ENCODE data around the gene DDX10.

Gene DDX10

DNA sequence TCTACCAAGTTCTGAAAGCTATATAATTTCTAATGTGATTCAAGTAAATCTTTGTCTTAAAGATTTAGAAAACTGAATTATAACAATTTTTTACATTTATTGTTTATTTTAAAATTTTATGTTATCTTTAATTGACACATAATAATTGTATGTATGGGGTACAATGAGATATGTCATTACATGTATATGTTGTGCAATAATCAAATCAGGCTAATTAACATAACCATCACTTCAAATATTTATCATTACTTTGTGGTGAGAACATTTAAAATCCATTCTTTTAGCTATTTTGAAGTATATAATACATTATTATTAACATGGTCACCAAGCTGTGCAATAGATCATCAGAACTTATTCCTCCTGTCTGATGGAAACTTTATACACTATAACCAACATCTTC is 181.1 kb downstream of the DDX10 start:
- DNase-seq (ENCODE audit: low spot score in 2 of 2), result no peak
- H3K4me3 ChIP-seq, result no peak overlapping the region
- peaks cover 4% of the 10 kb centered on the region; the same call in 1 of the 2 replicates for H3K36me3 ChIP-seq (replicated peaks)
- H3K9me3 ChIP-seq, result no peaks in the 10 kb centered on the region
- H3K4me1 ChIP-seq, result no peaks in the 10 kb centered on the region
- in situ Hi-C loops (cut with MboI; ENCODE audit: low sequenced_read_pairs), result no loop called here
- no peaks in the 10 kb centered on the region for H3K27me3 ChIP-seq (ENCODE audit: low read depth)

DNA sequence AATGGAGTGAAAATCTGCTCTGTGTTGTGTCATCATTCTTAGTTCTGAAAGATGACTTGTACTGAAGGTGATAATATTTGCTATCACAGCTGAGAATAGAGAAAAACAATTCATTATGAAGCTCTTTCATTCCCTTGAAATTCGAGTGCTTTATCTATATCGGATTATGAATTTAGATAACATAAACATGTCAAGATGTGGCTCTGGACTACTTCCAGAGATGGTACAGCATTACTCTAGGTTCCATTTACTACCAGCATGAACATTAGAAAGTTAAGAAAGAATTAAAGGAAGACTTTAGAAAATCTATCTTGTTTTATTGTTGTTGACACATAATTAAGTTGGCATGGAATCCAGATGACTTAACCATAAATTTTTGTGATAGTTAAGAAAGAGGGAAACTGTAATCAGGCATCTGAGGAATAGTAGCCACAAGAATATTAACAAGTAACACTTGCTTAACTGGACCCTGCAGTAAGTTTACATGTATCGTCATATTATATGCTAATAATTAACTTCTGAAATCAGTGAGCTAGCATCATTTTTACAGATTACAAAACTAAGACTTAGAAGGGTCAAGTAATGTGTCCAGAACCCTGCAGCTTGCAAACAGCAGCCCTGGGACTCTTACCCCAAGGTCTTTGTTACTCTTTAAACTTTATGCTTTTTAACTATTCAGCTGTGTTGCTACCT is 182.6 kb downstream of the DDX10 start:
- in situ Hi-C loops (cut with MboI; ENCODE audit: low sequenced_read_pairs), result no loop called here

DNA sequence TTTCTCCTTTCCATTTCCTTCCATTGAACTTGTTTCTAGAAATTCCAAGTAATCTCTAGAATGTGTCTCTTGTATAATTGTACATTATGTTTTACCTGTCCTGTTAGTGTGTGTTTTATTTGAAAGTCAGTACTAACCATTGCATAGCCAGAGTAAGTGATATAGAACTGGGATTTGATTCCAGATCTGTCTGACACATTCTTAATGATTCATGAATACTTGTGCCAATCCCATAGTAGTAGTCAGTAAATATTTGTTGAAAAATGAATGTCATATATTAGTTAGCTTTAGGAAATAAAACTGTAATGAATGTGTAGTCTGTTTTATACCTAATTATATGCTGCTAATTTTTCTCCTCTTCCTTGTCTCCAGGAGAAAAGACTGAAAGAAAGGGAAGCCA is 186.9 kb downstream of the DDX10 start:
- H3K27me3 ChIP-seq (ENCODE audit: low read depth), result no peaks in the 10 kb centered on the region
- H3K4me1 ChIP-seq, result no peaks in the 10 kb centered on the region
- no peak for DNase-seq (ENCODE audit: low spot score in 2 of 2)
- no peak overlapping the region for H3K4me3 ChIP-seq
- in situ Hi-C loops (cut with MboI; ENCODE audit: low sequenced_read_pairs), result no loop called here
- no peaks in the 10 kb centered on the region for H3K36me3 ChIP-seq (replicated peaks)
- no peaks in the 10 kb centered on the region for H3K9me3 ChIP-seq

More for the DNA sequence above, 182.6 kb downstream of the DDX10 start:
- DNase-seq (ENCODE audit: low spot score in 2 of 2), result no peak
- Histone ChIP-seq H3K4me1 (no peaks in the 10 kb centered on the region), H3K27me3 (ENCODE audit: low read depth) (no peaks in the 10 kb centered on the region), H3K9me3 (no peaks in the 10 kb centered on the region), H3K4me3 (no peak overlapping the region), H3K36me3 (replicated peaks) (no peaks in the 10 kb centered on the region)

DNA sequence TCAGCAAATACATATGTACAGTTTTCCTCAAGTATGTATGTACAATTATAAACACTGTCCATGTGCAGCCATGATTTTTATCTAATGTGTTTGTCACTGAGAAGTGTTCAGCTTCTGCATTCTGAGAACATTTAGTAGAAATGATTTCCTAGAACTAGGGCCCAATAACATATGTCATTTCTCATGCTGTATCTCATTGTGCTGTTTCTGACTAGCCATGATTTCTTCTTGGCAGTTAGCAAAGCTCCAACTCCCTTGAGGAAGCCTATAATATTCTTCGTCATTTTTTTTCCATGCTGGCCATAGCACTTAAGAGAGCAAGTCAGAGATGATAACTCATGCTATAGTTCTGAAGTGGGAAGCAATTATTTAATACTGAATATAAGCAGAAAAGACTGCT is 187.8 kb downstream of the DDX10 start:
- no peaks in the 10 kb centered on the region for H3K27me3 ChIP-seq (ENCODE audit: low read depth)
- no peak for DNase-seq (ENCODE audit: low spot score in 2 of 2)
- H3K9me3 ChIP-seq, result no peaks in the 10 kb centered on the region
- in situ Hi-C loops (cut with MboI; ENCODE audit: low sequenced_read_pairs), result no loop called here
- no peaks in the 10 kb centered on the region for H3K36me3 ChIP-seq (replicated peaks)
- no peaks in the 10 kb centered on the region for H3K4me1 ChIP-seq
- no peak overlapping the region for H3K4me3 ChIP-seq

DNA sequence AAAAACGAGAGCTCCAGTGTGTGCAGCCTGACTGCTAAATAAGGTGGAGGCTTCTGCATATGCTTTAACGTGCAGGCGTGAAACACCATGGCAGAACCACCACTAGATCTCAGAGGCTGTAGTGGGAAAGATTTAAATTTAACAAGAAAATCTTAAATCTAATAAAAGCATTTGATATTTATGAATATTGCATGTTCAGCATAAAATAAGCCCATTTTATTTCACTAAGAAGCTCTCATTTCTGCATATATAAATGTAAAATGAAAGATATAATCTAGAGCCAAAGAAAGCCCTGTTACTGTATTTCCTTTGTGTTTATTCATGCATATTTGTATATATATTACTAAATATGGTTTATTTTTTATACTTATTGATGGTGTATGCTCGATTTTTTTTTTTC is 188.3 kb downstream of the DDX10 start:
- no peaks in the 10 kb centered on the region for H3K4me1 ChIP-seq
- H3K9me3 ChIP-seq, result no peaks in the 10 kb centered on the region
- DNase-seq (ENCODE audit: low spot score in 2 of 2), result no peak
- no peak overlapping the region for H3K4me3 ChIP-seq
- H3K36me3 ChIP-seq (replicated peaks), result no peaks in the 10 kb centered on the region
- in situ Hi-C loops (cut with MboI; ENCODE audit: low sequenced_read_pairs), result no loop called here
- no peaks in the 10 kb centered on the region for H3K27me3 ChIP-seq (ENCODE audit: low read depth)

DNA sequence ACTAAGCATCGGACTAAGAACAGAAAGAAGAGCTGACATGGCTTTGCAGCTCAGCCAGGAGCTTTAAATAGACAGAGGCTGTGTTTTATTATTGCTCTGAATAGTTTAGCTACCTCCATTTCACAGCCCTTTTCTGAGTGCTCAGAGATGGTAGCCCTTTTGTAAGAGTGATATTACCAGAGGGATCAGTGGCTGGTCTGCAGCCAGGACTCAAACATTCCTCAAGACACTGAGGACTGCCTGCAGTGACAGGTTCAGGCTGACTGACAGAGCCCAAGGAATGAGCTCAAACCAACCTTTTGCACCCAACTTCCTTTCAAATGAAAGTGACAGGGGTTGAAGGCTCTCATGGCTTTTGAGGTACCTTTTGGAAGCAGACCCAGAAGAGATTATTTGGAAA is 189.0 kb downstream of the DDX10 start:
- in situ Hi-C loops (cut with MboI; ENCODE audit: low sequenced_read_pairs), result no loop called here
- no peak for DNase-seq (ENCODE audit: low spot score in 2 of 2)
- H3K4me3 ChIP-seq, result no peak overlapping the region
- H3K27me3 ChIP-seq (ENCODE audit: low read depth), result no peaks in the 10 kb centered on the region
- no peaks in the 10 kb centered on the region for H3K9me3 ChIP-seq
- no peaks in the 10 kb centered on the region for H3K36me3 ChIP-seq (replicated peaks)
- H3K4me1 ChIP-seq, result no peaks in the 10 kb centered on the region

DNA sequence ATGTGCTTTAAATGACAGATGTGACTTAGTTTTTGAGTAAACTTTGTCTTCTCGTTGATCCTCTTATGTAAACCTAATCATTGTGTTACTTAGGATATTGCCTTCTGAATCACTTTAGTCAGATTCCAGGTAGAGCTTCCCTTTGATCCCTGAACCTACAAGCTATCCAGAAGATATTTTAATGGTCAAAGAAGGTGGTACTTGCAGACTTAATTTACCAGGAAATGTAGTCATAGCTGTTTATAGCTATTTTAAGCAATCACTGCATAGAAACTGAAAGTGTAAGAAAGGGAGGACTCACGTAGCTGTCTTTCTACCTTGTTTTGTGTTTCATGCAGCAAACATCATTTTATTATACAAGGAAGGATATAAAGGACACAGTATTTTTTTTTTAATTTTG is 189.5 kb downstream of the DDX10 start:
- H3K27me3 ChIP-seq (ENCODE audit: low read depth), result no peaks in the 10 kb centered on the region
- no peaks in the 10 kb centered on the region for H3K4me1 ChIP-seq
- no peaks in the 10 kb centered on the region for H3K36me3 ChIP-seq (replicated peaks)
- in situ Hi-C loops (cut with MboI; ENCODE audit: low sequenced_read_pairs), result no loop called here
- no peak overlapping the region for H3K4me3 ChIP-seq
- no peaks in the 10 kb centered on the region for H3K9me3 ChIP-seq
- DNase-seq (ENCODE audit: low spot score in 2 of 2), result no peak

DNA sequence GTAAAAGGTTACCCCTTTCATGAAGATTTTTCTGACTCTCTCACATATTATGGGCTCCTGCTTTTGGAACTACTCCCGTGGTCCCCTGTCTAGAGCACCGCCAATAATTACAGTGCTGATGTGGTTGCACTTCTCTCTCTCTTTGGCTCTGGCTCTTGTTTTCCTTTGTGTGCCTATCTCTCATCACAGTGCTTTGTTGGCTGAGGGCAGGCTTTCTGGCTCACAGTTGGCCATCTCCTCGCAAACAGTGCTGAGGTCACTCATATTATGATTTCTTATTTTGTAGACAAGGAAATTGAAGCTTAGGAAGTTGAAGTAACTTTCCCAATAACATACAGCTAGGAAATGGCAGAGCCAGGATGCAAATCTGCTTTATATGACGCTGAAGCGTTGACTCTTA is 192.5 kb downstream of the DDX10 start:
- H3K4me1 ChIP-seq, result no peaks in the 10 kb centered on the region
- in situ Hi-C loops (cut with MboI; ENCODE audit: low sequenced_read_pairs), result no loop called here

DNA sequence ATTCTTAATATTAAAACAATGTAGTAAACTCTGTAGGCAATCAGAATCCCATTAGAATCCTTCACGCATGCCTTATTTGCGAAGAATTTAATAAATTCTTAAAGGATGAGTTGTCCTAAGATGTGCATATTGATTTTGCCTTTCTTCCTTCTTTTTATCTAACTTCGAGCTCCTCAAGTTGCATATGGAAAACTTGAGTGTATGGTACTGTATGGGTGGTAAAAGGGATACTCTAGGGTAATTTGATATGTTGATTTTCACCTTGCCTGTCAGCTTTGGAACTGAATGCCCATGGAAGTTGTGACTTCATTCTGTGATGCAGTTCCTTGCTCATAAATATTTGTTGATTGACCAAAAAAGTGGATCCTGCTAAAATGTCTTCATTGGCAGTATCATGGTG is 193.8 kb downstream of the DDX10 start:
- H3K4me1 ChIP-seq, result no peaks in the 10 kb centered on the region
- no peaks in the 10 kb centered on the region for H3K9me3 ChIP-seq
- in situ Hi-C loops (cut with MboI; ENCODE audit: low sequenced_read_pairs), result no loop called here
- no peak for DNase-seq (ENCODE audit: low spot score in 2 of 2)
- H3K27me3 ChIP-seq (ENCODE audit: low read depth), result no peaks in the 10 kb centered on the region
- H3K4me3 ChIP-seq, result no peak overlapping the region
- no peaks in the 10 kb centered on the region; the same call in 1 of the 2 replicates for H3K36me3 ChIP-seq (replicated peaks)

More for the DNA sequence above, 192.5 kb downstream of the DDX10 start:
- H3K36me3 ChIP-seq (replicated peaks), result no peaks in the 10 kb centered on the region
- no peaks in the 10 kb centered on the region for H3K9me3 ChIP-seq
- no peak for DNase-seq (ENCODE audit: low spot score in 2 of 2)
- H3K4me3 ChIP-seq, result no peak overlapping the region
- H3K27me3 ChIP-seq (ENCODE audit: low read depth), result no peaks in the 10 kb centered on the region

DNA sequence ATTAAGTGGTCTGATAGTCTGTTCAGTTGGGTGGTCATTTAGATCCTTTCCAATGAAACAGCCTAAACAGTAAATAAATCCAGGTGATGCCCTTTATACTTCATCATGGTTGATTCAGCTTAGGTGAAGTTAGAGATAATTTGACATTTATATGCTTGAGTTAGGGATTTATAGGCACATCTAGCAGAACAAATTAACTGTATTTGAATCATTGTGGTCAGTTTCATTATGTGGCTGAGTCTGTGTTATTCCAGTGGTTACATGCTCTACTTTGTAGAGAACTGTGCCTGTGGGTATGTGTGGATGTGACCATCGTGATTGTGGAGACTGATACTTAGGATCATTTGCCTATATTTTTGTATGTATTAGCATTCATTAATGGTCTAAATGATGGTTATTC is 194.6 kb downstream of the DDX10 start:
- in situ Hi-C loops (cut with MboI; ENCODE audit: low sequenced_read_pairs), result no loop called here
- H3K36me3 ChIP-seq (replicated peaks), result no peaks in the 10 kb centered on the region; the same call in 1 of the 2 replicates
- H3K27me3 ChIP-seq (ENCODE audit: low read depth), result no peaks in the 10 kb centered on the region
- DNase-seq (ENCODE audit: low spot score in 2 of 2), result no peak
- no peaks in the 10 kb centered on the region for H3K9me3 ChIP-seq
- H3K4me1 ChIP-seq, result no peaks in the 10 kb centered on the region
- H3K4me3 ChIP-seq, result no peak overlapping the region

DNA sequence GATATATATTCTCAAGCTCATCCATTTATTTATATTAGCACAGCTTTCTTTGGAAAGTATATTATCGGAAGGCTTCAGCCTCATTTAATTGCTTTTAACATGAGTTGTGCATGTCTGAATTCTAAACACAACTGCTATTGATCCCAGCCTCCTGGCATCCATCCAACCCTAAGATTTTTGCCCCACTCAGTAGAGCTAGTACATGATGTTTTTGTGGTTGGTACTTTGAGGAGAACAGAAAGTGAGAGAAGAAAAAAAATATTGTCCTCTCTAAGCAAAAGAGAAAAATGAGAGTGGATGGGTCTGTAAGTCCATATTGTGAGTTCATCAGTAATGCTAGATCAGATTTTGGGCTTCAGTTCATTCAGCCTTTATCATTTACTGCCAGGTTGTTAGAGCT is 198.7 kb downstream of the DDX10 start:
- Histone ChIP-seq H3K27me3 (ENCODE audit: low read depth) (no peaks in the 10 kb centered on the region), H3K4me1 (peaks cover 17% of the 10 kb centered on the region), H3K4me3 (no peak overlapping the region), H3K36me3 (replicated peaks) (no peaks in the 10 kb centered on the region; the same call in 1 of the 2 replicates), H3K9me3 (no peaks in the 10 kb centered on the region)
- DNase-seq (ENCODE audit: low spot score in 2 of 2), result no peak
- in situ Hi-C loops (cut with MboI; ENCODE audit: low sequenced_read_pairs), result loop anchor here (10.0 kb wide), 1 partner anchor 189 kb away; no protein-coding TSS in a partner anchor

DNA sequence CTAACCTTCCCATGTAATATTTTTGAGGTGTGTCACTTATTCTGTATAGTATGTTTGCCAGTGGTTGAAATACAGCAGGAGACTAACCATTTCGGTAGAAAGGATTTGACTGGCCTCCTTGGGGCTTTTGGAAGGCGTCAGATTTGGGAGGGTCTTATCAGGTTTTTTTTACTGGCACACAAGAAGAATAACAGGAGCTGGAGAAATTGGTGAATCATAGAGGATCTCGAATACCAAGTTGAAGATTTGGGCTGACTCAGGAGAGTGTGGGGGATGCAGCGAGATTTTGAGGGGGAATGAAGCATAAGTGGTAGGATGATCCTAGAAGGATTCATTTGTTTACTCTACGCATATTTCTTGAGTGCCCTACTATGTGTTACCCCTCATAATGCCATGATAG is 200.5 kb downstream of the DDX10 start:
- H3K4me1 ChIP-seq, result peaks cover 26% of the 10 kb centered on the region
- no peaks in the 10 kb centered on the region for H3K9me3 ChIP-seq
- no peak overlapping the region for H3K4me3 ChIP-seq
- no peaks in the 10 kb centered on the region for H3K27me3 ChIP-seq (ENCODE audit: low read depth)
- in situ Hi-C loops (cut with MboI; ENCODE audit: low sequenced_read_pairs), result loop anchor here (10.0 kb wide), 1 partner anchor 191 kb away; no protein-coding TSS in a partner anchor
- no peak for DNase-seq (ENCODE audit: low spot score in 2 of 2)
- no peaks in the 10 kb centered on the region; the same call in 1 of the 2 replicates for H3K36me3 ChIP-seq (replicated peaks)

DNA sequence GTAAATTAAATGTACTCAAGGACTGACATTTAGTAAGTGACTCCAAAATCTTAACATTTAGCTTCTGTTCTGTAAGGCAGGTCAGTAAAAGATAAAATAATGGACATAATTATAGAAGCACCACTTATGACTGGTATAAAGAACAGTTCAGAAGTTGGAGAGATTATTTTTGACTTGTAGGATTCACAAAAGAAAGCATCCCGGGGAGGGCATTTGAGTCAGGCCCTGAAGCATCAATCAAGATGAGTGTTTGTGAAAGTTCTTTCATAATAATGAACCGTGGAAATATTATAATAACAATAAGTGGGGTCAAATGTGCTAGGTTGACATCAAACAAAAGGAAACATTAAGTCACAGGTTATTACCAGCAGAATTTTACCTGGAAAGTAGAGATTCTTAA is 201.9 kb downstream of the DDX10 start:
- Histone ChIP-seq H3K4me1 (peaks cover 30% of the 10 kb centered on the region), H3K4me3 (no peak overlapping the region), H3K9me3 (no peaks in the 10 kb centered on the region), H3K27me3 (ENCODE audit: low read depth) (no peaks in the 10 kb centered on the region), H3K36me3 (replicated peaks) (no peaks in the 10 kb centered on the region; the same call in 1 of the 2 replicates)
- DNase-seq (ENCODE audit: low spot score in 2 of 2), result no peak
- in situ Hi-C loops (cut with MboI; ENCODE audit: low sequenced_read_pairs), result loop anchor here (10.0 kb wide), 1 partner anchor 192 kb away; no protein-coding TSS in a partner anchor

DNA sequence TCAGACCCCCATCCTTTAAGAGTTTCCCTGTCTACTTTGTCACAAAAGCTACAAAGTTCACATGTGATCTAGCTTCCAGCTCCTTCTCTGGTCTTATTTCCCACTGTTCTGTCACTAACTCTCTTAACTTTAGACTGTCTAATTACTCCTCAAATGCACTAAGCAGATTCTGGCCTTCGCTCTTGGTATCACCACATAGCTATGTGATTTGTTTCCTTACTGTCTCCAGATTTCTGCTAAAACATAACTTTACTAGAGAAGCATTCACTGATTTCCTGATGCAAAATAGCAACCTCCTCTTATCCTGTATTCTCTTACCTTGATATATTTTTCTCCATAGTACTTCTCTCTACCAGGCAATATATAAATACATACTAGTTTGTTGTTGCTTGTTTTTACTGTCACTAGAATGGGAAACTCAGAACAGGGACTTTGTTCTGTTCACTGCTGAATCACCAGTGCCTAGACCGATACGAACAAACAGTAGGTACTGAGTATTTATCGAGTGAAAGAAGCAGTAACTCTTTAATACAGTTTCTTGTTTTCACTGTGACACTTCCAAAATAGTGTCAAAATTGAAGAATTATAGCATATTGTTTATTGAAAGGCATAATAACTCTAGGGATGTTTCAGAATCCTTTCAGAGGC is 205.6 kb downstream of the DDX10 start:
- DNase-seq (ENCODE audit: low spot score in 2 of 2), result no peak
- Histone ChIP-seq H3K4me1 (peaks cover 51% of the 10 kb centered on the region), H3K4me3 (no peak overlapping the region), H3K9me3 (no peaks in the 10 kb centered on the region), H3K36me3 (replicated peaks) (no peaks in the 10 kb centered on the region; the same call in 1 of the 2 replicates), H3K27me3 (ENCODE audit: low read depth) (no peaks in the 10 kb centered on the region)
- in situ Hi-C loops (cut with MboI; ENCODE audit: low sequenced_read_pairs), result no loop called here
